Endothelial cell (in vitro differentiated cells): ENCODE measurements around the gene KIF6. TPM values are rescaled to one million over a fixed set of nuclear protein-coding genes. Genes with fewer than 3 reads are reported as not detected.

Source experiments
- DNase-seq: peaks from one replicate; pipeline ENCODE4 v3.0.0; 2021; ENCODE audit warnings: low spot score
- H3K27ac Mint-ChIP-seq: one replicate; pipeline ENCODE4 v1.8.0; 2021; ENCODE audit warnings: mixed read lengths, inconsistent platforms; ENCODE audit not compliant: unreplicated experiment
- H3K27me3 Mint-ChIP-seq: one replicate; pipeline ENCODE4 v1.8.0; 2021; ENCODE audit warnings: mild to moderate bottlenecking, moderate library complexity, mixed read lengths, inconsistent platforms; ENCODE audit not compliant: unreplicated experiment
- H3K36me3 Mint-ChIP-seq: one replicate; pipeline ENCODE4 v1.8.0; 2021; ENCODE audit warnings: mild to moderate bottlenecking, low read depth, mixed read lengths, inconsistent platforms; ENCODE audit not compliant: unreplicated experiment
- H3K4me1 Mint-ChIP-seq: one replicate; pipeline ENCODE4 v1.8.0; 2021; ENCODE audit warnings: mild to moderate bottlenecking, mixed read lengths, inconsistent platforms; ENCODE audit not compliant: unreplicated experiment
- H3K4me3 Mint-ChIP-seq: one replicate; pipeline ENCODE4 v1.8.0; 2021; ENCODE audit warnings: mild to moderate bottlenecking, mixed read lengths, inconsistent platforms; ENCODE audit not compliant: unreplicated experiment
- H3K9me3 Mint-ChIP-seq: one replicate; pipeline ENCODE4 v1.8.0; 2021; ENCODE audit warnings: mixed read lengths, inconsistent platforms; ENCODE audit not compliant: unreplicated experiment
- CTCF ChIP-seq: fragments of 200-600 bp; sonication (generic); IDR thresholded peaks from one replicate; pipeline ENCODE4 v1.5.0; 2021; ENCODE audit warnings: antibody characterized with exemption; ENCODE audit not compliant: unreplicated experiment
- total RNA-seq: library from RNA; stranded (reverse); fragmentation: NEBNext Ultra II Directional; extraction: Animal tissue kit (Norgen Biotek cat#: 25700); gene quantifications from one replicate; pipeline ENCODE4 v1.2.1, GENCODE V29; 2021; ENCODE audit not compliant: unreplicated experiment

The KIF6 gene
- total RNA-seq, 1 donor from 2014 or later = 0.46 TPM

- no peak for TF ChIP-seq CTCF
- Mint-ChIP-seq H3K36me3 (no peaks in the 10 kb centered on the region), H3K9me3 (no peaks in the 10 kb centered on the region), H3K4me1 (no peaks in the 10 kb centered on the region), H3K27ac (no peak overlapping the region), H3K27me3 (no peaks in the 10 kb centered on the region), H3K4me3 (no peak overlapping the region)
- DNase-seq = no peak
Observed at GRCh38 chr6:39573541-39573940, 151.7 kb downstream of the KIF6 start.

- DNase-seq = no peak
- H3K27ac Mint-ChIP-seq = no peak overlapping the region
- no peaks in the 10 kb centered on the region for H3K4me1 Mint-ChIP-seq
- no peaks in the 10 kb centered on the region for H3K36me3 Mint-ChIP-seq
- H3K9me3 Mint-ChIP-seq = no peaks in the 10 kb centered on the region
- no peaks in the 10 kb centered on the region for H3K27me3 Mint-ChIP-seq
- TF ChIP-seq CTCF = no peak
- no peak overlapping the region for H3K4me3 Mint-ChIP-seq
Observed at GRCh38 chr6:39572661-39573340, 152.4 kb downstream of the KIF6 start.

DNA sequence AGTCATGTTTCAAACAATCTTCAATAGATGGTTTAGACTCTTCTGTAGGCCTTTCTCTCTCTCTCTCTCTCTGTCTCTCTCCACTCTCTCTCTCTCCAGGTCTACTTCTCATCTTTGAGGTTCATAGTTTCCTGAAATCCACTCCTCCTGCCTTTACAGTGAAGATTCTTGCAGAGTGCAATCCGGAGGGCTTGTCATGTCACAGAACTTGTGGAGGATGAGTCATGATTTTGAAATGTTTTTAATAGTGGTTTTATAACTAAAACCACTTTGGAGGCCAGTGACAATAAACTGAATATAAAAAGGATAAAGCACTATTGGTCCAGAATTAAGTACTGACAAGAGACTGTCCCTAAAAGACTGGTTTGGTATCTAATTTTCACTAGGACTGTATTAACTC lies 156.3 kb downstream of the KIF6 start:
- DNase-seq = no peak
- Mint-ChIP-seq H3K9me3 (no peaks in the 10 kb centered on the region), H3K4me3 (no peak overlapping the region), H3K36me3 (no peaks in the 10 kb centered on the region), H3K27me3 (no peaks in the 10 kb centered on the region), H3K4me1 (no peaks in the 10 kb centered on the region), H3K27ac (no peak overlapping the region)
- TF ChIP-seq CTCF = no peak

DNA sequence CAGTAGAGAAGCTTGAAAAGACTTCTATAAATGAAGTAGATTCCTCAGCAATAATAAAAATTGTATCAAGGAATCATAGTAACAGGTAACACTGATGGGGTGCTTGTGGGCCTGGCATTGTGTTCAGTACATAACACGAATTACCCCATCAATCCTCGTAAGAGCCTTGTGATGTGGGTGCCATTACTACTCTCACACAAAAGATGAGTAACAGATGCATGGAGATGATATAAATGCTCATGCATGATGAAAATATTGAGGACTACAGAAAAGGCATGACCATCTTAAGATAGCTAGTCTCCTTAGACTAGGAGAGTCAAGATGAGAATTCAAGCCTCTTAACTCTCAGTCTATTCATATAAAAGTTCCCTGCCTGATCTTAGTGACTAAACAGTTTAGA lies 158.1 kb downstream of the KIF6 start:
- no peaks in the 10 kb centered on the region for H3K9me3 Mint-ChIP-seq
- no peaks in the 10 kb centered on the region for H3K4me1 Mint-ChIP-seq
- no peak overlapping the region for H3K4me3 Mint-ChIP-seq
- H3K36me3 Mint-ChIP-seq = no peaks in the 10 kb centered on the region
- H3K27me3 Mint-ChIP-seq = no peaks in the 10 kb centered on the region
- no peak for DNase-seq
- TF ChIP-seq CTCF = no peak
- H3K27ac Mint-ChIP-seq = no peak overlapping the region

GRCh38 chr6:39566456-39566855 lies 158.8 kb downstream of the KIF6 start:
- H3K4me1 Mint-ChIP-seq = no peaks in the 10 kb centered on the region
- no peak for TF ChIP-seq CTCF
- no peak overlapping the region for H3K27ac Mint-ChIP-seq
- H3K4me3 Mint-ChIP-seq = no peak overlapping the region
- H3K27me3 Mint-ChIP-seq = no peaks in the 10 kb centered on the region
- no peak for DNase-seq
- H3K9me3 Mint-ChIP-seq = no peaks in the 10 kb centered on the region
- no peaks in the 10 kb centered on the region for H3K36me3 Mint-ChIP-seq
